NK-92 treated with Interleukin-12 subunit alpha and Interleukin-12 subunit beta, amount 100 ng/mL, for 24 hours (cell line): ENCODE measurements around the gene ADAM10.

Experiments used
- DNase-seq: peaks from one replicate; lab custom pipeline; 2025; lab: John Stamatoyannopoulos, UW

ADAM10 gene

GRCh38 chr15:58716027-58716426, 33.5 kb downstream of the ADAM10 start:
- DNase-seq: no peak

DNA sequence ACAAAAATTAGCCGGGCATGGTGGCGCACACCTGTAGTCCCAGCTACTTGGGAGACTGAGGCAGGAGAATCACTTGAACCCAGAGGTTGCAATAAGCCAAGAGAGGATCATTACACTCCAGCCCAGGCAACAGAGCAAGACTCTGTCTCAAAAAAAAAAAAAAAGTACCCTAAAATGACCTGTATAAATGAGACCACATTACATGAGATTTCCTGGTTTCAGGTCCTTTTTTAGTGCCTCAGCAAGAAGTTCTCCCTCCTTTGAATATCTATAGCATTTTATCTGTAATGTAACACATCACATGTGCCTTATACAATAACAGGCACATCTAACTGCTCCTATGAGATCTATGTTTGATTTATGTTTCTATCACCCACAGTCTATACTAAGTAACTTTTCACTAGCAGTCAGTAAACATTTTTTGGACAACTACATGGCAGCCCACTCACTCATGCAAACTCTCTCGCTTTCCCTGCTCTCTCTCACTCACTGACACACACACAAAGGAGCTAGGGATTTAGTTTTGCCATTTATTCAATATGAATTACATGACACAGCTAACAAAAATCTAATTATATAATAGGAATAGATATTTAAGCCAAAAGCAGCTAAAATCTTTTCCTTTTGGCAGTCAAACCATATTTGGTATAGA, 34.1 kb downstream of the ADAM10 start:
- DNase-seq: no peak

GRCh38 chr15:58710701-58711100, 38.8 kb downstream of the ADAM10 start:
- DNase-seq: no peak

DNA sequence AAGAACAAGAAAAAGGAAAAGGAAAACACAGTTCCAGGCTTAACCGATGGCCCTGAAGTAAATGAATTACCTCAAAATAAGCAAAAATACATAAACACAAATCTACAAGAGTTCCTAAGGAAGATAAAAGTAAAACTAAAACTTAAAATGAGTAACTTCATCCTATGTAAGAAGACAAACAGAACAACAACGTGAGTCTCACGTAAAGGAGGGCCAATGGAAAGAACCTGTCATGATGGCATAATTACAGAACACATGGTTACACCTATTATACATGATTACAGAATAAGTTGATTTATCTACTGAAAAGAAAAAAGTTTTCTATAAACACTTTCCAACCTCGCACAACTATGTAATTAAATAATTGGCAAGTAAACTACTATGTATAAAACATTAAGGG, 42.1 kb downstream of the ADAM10 start:
- no peak for DNase-seq

DNA sequence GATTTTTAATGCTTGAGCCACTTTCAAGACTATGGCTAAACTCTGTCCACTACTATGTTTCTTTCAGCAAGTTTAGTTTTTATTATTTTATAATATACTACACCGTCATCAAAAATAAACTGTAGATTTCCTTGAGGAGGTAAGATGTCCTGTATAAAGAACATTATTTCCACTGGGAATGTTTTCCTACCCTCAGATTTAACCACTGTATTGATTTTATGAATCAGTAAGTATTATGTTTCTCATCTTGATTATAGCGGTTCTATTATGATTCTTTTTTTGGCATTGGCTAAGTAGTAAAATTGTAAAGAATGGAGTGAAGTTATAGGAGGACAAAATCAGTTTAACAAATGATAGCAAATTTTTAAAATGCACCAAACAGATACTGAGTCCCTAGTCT, 44.4 kb downstream of the ADAM10 start:
- no peak for DNase-seq

DNA sequence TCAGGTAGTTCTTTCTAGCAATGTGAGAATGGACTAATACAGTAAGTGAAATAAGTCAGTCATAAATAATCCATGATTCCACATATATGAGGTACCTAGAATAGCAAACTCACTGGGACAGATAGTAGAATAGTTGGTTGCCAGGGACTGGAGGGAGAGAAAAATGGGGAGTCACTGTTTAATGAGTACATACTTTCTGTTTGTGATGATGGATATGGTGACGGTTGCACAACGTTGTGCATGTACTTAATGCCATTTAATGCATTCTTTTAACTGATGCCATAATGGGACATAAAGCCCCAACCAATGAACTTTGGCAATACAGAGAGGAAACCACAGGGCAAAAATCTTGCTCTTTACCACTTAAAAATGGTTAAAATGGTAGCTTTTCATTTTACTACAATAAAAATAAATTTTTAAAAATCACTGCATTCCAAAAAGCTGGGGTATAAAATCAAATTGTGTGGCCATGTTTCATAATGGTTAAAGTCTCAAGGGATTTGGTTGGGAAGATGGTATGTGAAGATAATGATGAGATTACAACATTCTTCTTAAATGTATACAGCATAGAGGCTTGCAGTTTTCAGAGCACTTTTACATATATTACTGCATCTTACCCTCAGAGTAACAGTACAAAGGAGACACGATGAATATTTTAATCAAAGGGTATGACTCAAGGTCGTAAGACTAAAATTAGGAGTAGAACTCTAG, 45.2 kb downstream of the ADAM10 start:
- no peak for DNase-seq

DNA sequence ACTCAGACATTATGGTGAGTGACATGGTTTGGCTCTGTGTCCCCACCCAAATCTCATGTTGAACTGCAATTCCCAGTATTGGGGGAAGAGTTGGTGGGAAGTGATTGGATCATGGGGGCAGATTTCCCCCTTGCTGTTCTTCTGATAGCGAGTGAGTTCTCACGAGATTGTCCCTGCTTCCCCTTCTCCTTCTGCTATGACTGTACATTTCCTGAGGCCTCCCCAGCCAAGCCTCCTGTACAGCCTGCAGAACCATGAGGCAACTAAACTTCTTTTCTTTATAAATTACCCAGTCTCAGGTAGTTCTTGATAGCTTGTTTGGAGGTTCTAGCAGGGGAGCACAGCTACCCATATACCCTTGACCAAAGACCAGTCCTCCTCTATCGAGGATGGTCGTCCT, 45.9 kb downstream of the ADAM10 start:
- DNase-seq: no peak

- DNase-seq: no peak
Measured at GRCh38 chr15:58702233-58702632, 47.3 kb downstream of the ADAM10 start.

DNA sequence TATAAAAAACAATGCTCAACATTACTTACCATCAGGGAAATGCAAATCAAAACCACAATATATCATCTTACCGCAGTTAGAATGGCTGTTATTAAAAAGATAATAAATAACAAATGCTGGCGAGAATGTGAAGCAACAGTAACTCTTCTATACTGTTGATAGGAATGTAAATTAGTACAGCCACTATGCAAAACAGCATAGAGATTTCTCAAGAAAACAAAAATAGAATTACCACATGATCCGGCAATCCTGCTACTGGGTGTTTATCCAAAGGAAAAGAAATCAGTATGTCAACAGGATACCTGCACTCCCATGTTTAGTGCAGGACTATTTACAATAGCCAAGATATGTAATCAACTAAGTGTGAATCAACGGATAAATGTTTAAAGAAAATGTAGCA, 48.1 kb downstream of the ADAM10 start:
- DNase-seq: no peak

GRCh38 chr15:58699769-58700168, 49.7 kb downstream of the ADAM10 start:
- DNase-seq: no peak

GRCh38 chr15:58698887-58699641, 50.4 kb downstream of the ADAM10 start:
- DNase-seq: no peak

GRCh38 chr15:58697220-58697619, 52.3 kb downstream of the ADAM10 start:
- no peak for DNase-seq

DNA sequence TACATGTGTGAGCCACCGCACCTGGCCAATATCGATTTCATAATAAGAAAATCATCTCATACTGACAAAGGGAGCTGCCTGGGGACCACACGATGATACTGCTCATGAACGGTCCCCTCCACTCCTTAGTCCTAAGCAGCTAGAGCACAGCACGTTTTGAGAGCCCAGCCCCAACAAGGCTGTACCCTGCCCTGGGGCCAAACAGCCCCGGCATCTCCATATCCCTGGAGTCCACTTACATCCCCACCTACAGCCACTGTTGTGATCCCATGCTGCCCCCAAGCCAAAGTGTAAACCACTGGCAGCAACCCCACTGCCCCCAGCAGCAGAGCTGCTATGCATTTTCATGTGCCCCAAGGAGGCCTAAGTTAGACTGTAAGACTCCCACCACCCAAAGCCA, 52.8 kb downstream of the ADAM10 start:
- DNase-seq: no peak

DNA sequence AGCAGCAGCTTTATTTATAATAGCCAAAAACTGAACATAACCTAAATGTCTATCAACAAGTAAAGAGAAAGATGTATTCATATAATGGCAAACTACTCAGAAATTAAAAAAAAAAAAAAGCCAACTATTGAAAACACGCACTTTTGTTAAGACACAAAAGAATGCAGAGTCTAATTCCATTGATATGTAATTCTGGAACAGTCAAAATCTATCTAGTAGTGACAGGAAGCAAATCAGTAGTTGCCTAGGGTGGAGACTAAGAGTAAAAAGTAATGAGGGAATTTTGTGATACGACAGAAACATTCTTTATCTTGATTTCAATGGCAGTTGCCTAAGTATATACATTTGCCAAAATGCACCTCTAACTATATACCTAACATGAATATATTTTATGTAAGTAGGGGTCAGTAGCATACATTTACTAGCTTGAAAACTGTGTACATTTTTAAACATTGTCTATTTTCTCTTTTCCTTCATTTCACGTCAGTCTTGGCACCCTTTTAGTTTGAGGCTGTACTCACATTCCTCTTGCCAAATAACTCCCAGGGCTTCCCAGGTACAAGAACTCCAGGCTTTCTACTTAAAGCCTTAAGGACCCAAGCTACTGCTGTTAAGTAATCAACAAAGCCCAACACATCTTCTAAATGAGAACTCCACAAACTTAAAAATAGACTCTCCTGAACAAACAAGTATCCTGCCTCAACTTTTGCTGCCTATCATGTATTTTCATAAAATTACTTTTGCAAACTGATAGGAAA, 54.7 kb downstream of the ADAM10 start:
- DNase-seq: no peak

GRCh38 chr15:58690703-58691102, 58.8 kb downstream of the ADAM10 start:
- DNase-seq: no peak

DNA sequence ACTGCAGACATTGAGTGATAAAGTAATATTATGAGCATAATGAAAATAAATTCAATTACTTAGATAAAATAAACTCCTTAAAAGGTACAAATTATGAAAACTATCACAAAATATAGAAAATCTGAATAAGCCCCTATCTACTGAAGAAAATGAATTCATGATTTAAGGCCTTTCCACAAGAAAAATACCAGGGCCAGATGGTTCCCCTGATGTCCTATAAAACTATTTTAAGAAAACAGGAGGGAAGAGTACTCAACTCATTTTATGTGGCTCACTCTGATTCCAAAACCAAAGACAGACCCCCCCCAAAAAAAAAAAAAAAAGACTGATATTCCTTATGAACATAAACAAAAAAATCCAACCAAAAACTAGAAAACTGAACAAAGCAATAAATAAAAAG, 59.9 kb downstream of the ADAM10 start:
- no peak for DNase-seq

DNA sequence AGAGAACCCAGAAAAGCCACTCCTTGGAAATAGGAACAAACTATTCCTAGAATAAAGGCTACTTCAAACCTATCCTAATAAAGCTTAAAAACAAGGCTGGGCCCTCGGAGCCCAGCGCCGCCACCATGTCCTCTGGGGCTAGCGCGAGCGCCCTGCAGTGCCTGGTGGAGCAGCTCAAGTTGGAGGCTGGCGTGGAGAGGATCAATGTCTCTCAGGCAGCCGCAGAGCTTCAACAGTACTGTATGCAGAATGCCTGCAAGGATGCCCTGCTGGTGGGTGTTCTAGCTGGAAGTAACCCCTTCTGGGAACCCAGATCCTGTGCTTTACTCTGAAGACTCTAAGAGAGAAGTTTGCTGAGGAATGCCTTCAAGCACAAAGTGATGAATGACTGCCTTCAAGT, 63.2 kb downstream of the ADAM10 start:
- DNase-seq: no peak

DNA sequence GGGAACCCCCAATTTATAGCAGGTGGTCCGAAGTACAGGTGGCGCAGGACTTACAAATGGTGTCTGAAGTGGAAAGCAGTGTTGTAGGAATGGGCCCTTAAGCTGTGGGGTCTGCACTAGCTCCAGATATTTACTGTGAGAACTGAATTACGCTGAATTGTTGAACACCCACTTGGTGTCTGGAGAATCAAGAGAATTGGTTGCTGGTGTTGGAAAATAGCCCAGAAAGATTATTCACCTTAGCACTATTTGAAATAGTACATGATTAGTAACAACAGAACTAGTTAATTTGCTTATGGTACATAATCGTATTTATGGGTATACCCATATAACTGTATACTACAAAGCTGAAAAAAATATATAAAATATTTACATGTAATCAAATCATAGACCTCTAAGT, 64.8 kb downstream of the ADAM10 start:
- DNase-seq: no peak

DNA sequence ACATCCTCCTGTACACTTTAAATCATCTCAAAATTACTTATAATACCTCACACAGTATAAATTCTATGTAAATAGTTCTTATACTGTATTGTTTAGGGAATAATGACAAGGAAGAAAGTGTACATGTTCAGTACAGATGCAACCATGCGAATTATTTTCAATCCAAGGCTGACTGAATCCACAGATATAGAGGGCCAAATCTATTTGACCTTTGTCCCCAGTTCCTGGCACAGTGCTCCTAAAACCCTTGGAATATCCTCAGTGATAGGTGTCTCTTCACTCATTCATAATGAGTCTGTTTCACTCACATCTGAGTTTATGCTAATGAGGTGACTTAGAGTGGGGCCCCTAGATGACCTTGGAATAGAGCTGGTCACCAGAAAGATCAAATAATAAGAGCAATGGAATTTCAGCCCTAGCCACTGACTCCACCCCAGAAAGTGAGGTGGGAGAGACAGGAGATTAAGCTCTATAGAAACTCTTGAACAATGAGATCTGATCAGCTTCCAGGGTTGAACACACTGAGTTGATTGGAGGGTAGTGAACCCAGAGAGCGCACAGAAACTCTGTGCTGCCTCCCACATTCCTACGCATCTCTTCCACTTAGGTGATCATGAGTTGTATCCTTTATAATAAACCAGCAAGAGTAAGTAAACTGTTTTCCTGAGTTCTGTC, 65.3 kb downstream of the ADAM10 start:
- no peak for DNase-seq

GRCh38 chr15:58682234-58682633, 67.3 kb downstream of the ADAM10 start:
- no peak for DNase-seq

GRCh38 chr15:58678683-58679082, 70.8 kb downstream of the ADAM10 start:
- DNase-seq: no peak

GRCh38 chr15:58677426-58677825, 72.1 kb downstream of the ADAM10 start:
- no peak for DNase-seq
